Ureter (tissue), 1 donor: ENCODE results near the gene GOLT1A. TPM values are rescaled to one million over a fixed set of nuclear protein-coding genes. Genes with fewer than 3 reads are reported as not detected.

ENCODE experiments used
- DNase-seq: peaks from one replicate; pipeline ENCODE4 v3.0.0-alpha.2; 2020; ENCODE audit warnings: low spot score
- total RNA-seq: library from RNA; stranded (reverse); gene quantifications from one replicate; pipeline ENCODE4 v1.2.4, GENCODE V29; 2023
- donor health status: DM: yes; HTN: yes; CAD: no.

Gene GOLT1A
- total RNA-seq, 1 donor from 2014 or later: 26.0 TPM

- DNase-seq: no peak
These were observed 4.8 kb upstream of the GOLT1A start for GRCh38 chr1:204218552-204218951.

GRCh38 chr1:204217648-204218000, 3.8 kb upstream of the GOLT1A start:
- DNase-seq: no peak

GRCh38 chr1:204216880-204217647, 3.3 kb upstream of the GOLT1A start:
- DNase-seq: no peak

- DNase-seq: no peak
These were observed 2.4 kb upstream of the GOLT1A start for GRCh38 chr1:204216236-204216635.

- DNase-seq: no peak
These were observed 1.1 kb downstream of the GOLT1A start for GRCh38 chr1:204212715-204213114.

GRCh38 chr1:204211046-204211445, 2.7 kb downstream of the GOLT1A start:
- no peak for DNase-seq

GRCh38 chr1:204207136-204207616, 6.6 kb downstream of the GOLT1A start:
- peak; percentile 66 for DNase-seq

- no peak for DNase-seq
These were observed 7.7 kb downstream of the GOLT1A start for GRCh38 chr1:204206121-204206520.

- no peak for DNase-seq
These were observed 8.3 kb downstream of the GOLT1A start for GRCh38 chr1:204205486-204205885.

GRCh38 chr1:204204944-204205343, 8.8 kb downstream of the GOLT1A start:
- DNase-seq: no peak

GRCh38 chr1:204203206-204203767, 10.5 kb downstream of the GOLT1A start:
- DNase-seq: no peak

GRCh38 chr1:204202481-204202880, 11.3 kb downstream of the GOLT1A start:
- DNase-seq: no peak

GRCh38 chr1:204201348-204202040, 12.3 kb downstream of the GOLT1A start:
- no peak for DNase-seq

- no peak for DNase-seq
These were observed 14.2 kb downstream of the GOLT1A start for GRCh38 chr1:204199579-204199978.

GRCh38 chr1:204198348-204199340, 15.1 kb downstream of the GOLT1A start:
- DNase-seq: peak; percentile 50

- DNase-seq: no peak
These were observed 16.7 kb downstream of the GOLT1A start for GRCh38 chr1:204197068-204197467.

GRCh38 chr1:204196068-204196795, 17.6 kb downstream of the GOLT1A start, which contains the start of gene KISS1:
Gene KISS1, minus strand, starts transcription at chr1:204196491. Its CDS starts 3,615 bp downstream, at chr1:204192876.
- DNase-seq: no peak

GRCh38 chr1:204194771-204195170, 19.0 kb downstream of the GOLT1A start:
- DNase-seq: no peak

- DNase-seq: peak; percentile 72
These were observed 19.7 kb downstream of the GOLT1A start for GRCh38 chr1:204194080-204194479.

- no peak for DNase-seq
These were observed 21.0 kb downstream of the GOLT1A start for GRCh38 chr1:204192589-204193352.
